AML-193 (cell line): ENCODE results near the gene P4HB.
A peak's percentile ranks its signal among the peaks of the same experiment; 100 is the strongest.
"Not testable (repeated sequence)": the region's sequence is repeated elsewhere in the genome, so short reads cannot be mapped to it uniquely, and the experiment has no call there.

Experiments
- DNase-seq, 2 experiments: peaks; one replicate each; lab custom pipeline; 2025; lab: John Stamatoyannopoulos, UW

P4HB gene

GRCh38 chr17:81846743-81847689 lies 13.3 kb downstream of the P4HB start:
- DNase-seq: no peak

GRCh38 chr17:81845881-81846742 lies 14.2 kb downstream of the P4HB start:
- DNase-seq: no peak

GRCh38 chr17:81845361-81845760 lies 15.0 kb downstream of the P4HB start:
- no peak for DNase-seq

- DNase-seq: no peak
Observed at GRCh38 chr17:81844887-81845286, 15.4 kb downstream of the P4HB start.

GRCh38 chr17:81844327-81844851 lies 15.9 kb downstream of the P4HB start:
- DNase-seq: no peak

- DNase-seq: no peak
Observed at GRCh38 chr17:81843713-81844326, 16.5 kb downstream of the P4HB start.

- no peak for DNase-seq
Observed at GRCh38 chr17:81842725-81843504, 17.4 kb downstream of the P4HB start.

GRCh38 chr17:81842378-81842724 lies 18.0 kb downstream of the P4HB start:
- no peak for DNase-seq

- no peak for DNase-seq
Observed at GRCh38 chr17:81841866-81842265, 18.5 kb downstream of the P4HB start.

- no peak for DNase-seq
Observed at GRCh38 chr17:81840826-81841778, 19.2 kb downstream of the P4HB start.

- DNase-seq: not testable (repeated sequence)
Observed at GRCh38 chr17:81840059-81840458, 20.3 kb downstream of the P4HB start.

GRCh38 chr17:81839301-81839700 lies 21.0 kb downstream of the P4HB start:
- no peak for DNase-seq

- no peak for DNase-seq
Observed at GRCh38 chr17:81838753-81839255, 21.5 kb downstream of the P4HB start.

- DNase-seq: peak; percentile 100
Observed at GRCh38 chr17:81837641-81838040, 22.7 kb downstream of the P4HB start.

GRCh38 chr17:81834831-81835267 lies 25.5 kb downstream of the P4HB start, which contains the start of gene PPP1R27:
Gene PPP1R27 (minus strand): TSS chr17:81835050. CDS start chr17:81834953, 97 bp downstream.
- DNase-seq: no peak

- DNase-seq: no peak
Observed at GRCh38 chr17:81833921-81834830, 26.2 kb downstream of the P4HB start.

- DNase-seq: peak; percentile 90 to 94
Observed at GRCh38 chr17:81833160-81833920, 27.0 kb downstream of the P4HB start, which contains the start of gene MCRIP1. Gene MCRIP1 (minus strand): TSS chr17:81833291. CDS start chr17:81824506, 8,785 bp downstream.
